ENCODE data around the gene KCNMB3. TPM values are rescaled to one million over a fixed set of nuclear protein-coding genes. Genes with fewer than 3 reads are reported as not detected.
"Not testable (repeated sequence)": the region's sequence is repeated elsewhere in the genome, so short reads cannot be mapped to it uniquely, and the experiment has no call there.

The KCNMB3 gene
- total RNA-seq, 1 experiment from 2014 or later, result not detected

GRCh38 chr3:179215550-179215949 is 35.4 kb downstream of the KCNMB3 start:
- BruUV-seq (replicated peaks); H3K9ac ChIP-seq (ENCODE audit: low read length); H3K36me3 ChIP-seq (ENCODE audit: control insufficient read depth in 1 of 2, insufficient read depth in 2 of 2, low read length in 2 of 2); H3K4me1 ChIP-seq (ENCODE audit: control insufficient read depth in 1 of 2, insufficient read depth in 2 of 2, low read length in 2 of 2); H3K79me2 ChIP-seq (ENCODE audit: insufficient read depth, low read length); H3K4me3 ChIP-seq (replicated peaks in 1 of 2; ENCODE audit: low read depth in 1 of 2, low read length in 2 of 2); H3K27me3 ChIP-seq (ENCODE audit: insufficient read depth, low read length); H3K27ac ChIP-seq (ENCODE audit: low read depth, low read length); H2AFZ ChIP-seq (ENCODE audit: low read depth, low read length, poor library complexity, severe bottlenecking); H3K4me2 ChIP-seq (ENCODE audit: low read length); H3K9me3 ChIP-seq (ENCODE audit: control insufficient read depth in 1 of 2, insufficient read depth in 1 of 2, low read depth in 1 of 2, low read length in 2 of 2); CTCF ChIA-PET; RAD21 ChIA-PET (ENCODE audit: low non-redundant PET in 1 of 2, low total read pairs in 2 of 2, uncharacterized antibody in 2 of 2, unreplicated experiment in 2 of 2); H4K20me1 ChIP-seq (ENCODE audit: insufficient read depth); ATAC-seq; POLR2A ChIA-PET; H3K9me2 ChIP-seq (ENCODE audit: insufficient read depth); DNase-seq (ENCODE audit: low read depth, low spot score); intact Hi-C loops (cut with micrococcal nuclease): not testable (repeated sequence)

GRCh38 chr3:179200790-179201189 is 50.1 kb downstream of the KCNMB3 start:
- DNase-seq (ENCODE audit: low read depth, low spot score) (no peak), ATAC-seq (no peak)
- H3K36me3 ChIP-seq (ENCODE audit: control insufficient read depth in 1 of 2, insufficient read depth in 2 of 2, low read length in 2 of 2), result no peaks in the 10 kb centered on the region; a peak in 1 of 4 replicates
- no peaks in the 10 kb centered on the region for H3K4me1 ChIP-seq (ENCODE audit: control insufficient read depth in 1 of 2, insufficient read depth in 2 of 2, low read length in 2 of 2)
- no peak overlapping the region for H3K4me3 ChIP-seq (replicated peaks in 1 of 2; ENCODE audit: low read depth in 1 of 2, low read length in 2 of 2)
- no peak overlapping the region for H2AFZ ChIP-seq (ENCODE audit: low read depth, low read length, poor library complexity, severe bottlenecking)
- H3K9ac ChIP-seq (ENCODE audit: low read length), result no peak overlapping the region
- no peaks in the 10 kb centered on the region for H3K9me2 ChIP-seq (ENCODE audit: insufficient read depth)
- POLR2A ChIA-PET, result no interaction called here
- CTCF ChIA-PET, result no interaction called here
- intact Hi-C loops (cut with micrococcal nuclease), result no loop called here
- no peaks in the 10 kb centered on the region for H3K79me2 ChIP-seq (ENCODE audit: insufficient read depth, low read length)
- BruUV-seq (replicated peaks), result no TSS peak
- RAD21 ChIA-PET (ENCODE audit: low non-redundant PET in 1 of 2, low total read pairs in 2 of 2, uncharacterized antibody in 2 of 2, unreplicated experiment in 2 of 2), result no interaction called here
- no peaks in the 10 kb centered on the region for H3K27me3 ChIP-seq (ENCODE audit: insufficient read depth, low read length)
- H3K27ac ChIP-seq (ENCODE audit: low read depth, low read length), result no peak overlapping the region
- no peak overlapping the region for H3K4me2 ChIP-seq (ENCODE audit: low read length)
- H4K20me1 ChIP-seq (ENCODE audit: insufficient read depth), result no peaks in the 10 kb centered on the region
- H3K9me3 ChIP-seq (ENCODE audit: control insufficient read depth in 1 of 2, insufficient read depth in 1 of 2, low read depth in 1 of 2, low read length in 2 of 2), result no peaks in the 10 kb centered on the region
- TF ChIP-seq ZBTB33 (IDR thresholded peaks at IDR 0.05; ENCODE audit: extremely low read depth, insufficient replicate concordance, low read length) (no peak), FOSL1 (IDR thresholded peaks at IDR 0.05; ENCODE audit: low read depth) (no peak), CBX3 (IDR thresholded peaks at IDR 0.05; ENCODE audit: low read depth) (no peak), ZNF274 (IDR thresholded peaks at IDR 0.05; ENCODE audit: low read depth, low read length) (no peak), TCF7L2 (IDR thresholded peaks at IDR 0.05; ENCODE audit: borderline replicate concordance, extremely low read depth, insufficient read depth, insufficient read length) (no peak), MAX (IDR thresholded peaks at IDR 0.05) (no peak), CTCF (IDR thresholded peaks at IDR 0.05 in 2 of 3, conservative IDR thresholded peaks at IDR 0.05 in 1 of 3; ENCODE audit: borderline replicate concordance in 1 of 3, insufficient read depth in 1 of 3, low read depth in 2 of 3, low read length in 2 of 3) (no peak), REST (IDR thresholded peaks at IDR 0.05; ENCODE audit: low read depth) (no peak), EZH2phosphoT487 (IDR thresholded peaks at IDR 0.05; ENCODE audit: borderline replicate concordance) (no peak), RAD21 (IDR thresholded peaks at IDR 0.05; ENCODE audit: low read depth) (no peak), SRF (IDR thresholded peaks at IDR 0.05; ENCODE audit: low read depth) (no peak), ATF3 (IDR thresholded peaks at IDR 0.05) (no peak), SP1 (IDR thresholded peaks at IDR 0.05; ENCODE audit: low read depth) (no peak)

Measured in HCT116 (cell line).